Measurements from ENCODE around the gene MYEF2.

MYEF2 gene

DNA sequence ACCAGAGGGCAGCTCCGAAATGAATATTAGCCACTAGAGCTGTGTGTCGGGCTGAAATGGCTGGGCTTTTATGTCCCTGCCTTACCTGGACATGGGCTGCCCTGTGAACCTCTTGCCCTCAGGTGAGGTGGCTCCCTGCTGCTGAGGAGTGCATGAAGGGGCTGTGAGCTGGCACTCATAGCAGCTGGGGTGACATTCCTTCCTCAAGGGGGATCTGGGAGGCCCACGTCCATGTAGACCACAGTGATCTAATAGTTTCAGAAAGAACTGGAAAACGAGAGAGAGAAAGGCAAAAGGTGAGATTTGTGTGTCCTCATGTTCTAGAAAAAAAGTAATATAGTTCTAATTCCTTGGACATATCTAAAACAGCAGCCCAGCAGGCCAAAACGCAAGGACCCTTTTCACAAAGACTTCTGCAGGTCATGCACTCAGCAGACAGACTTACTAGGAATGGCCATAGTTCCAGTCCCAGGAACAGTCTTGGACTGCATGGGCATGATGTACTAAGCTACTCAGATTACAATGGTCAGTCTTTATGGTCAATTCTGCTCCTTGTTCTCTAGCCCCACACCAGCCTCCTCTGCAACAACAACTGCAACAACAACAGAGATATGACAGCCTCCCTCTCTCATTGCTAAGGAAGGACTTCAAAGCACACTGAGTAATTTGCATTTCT is 68.1 kb downstream of the MYEF2 start:
- H3K27ac ChIP-seq = no peak overlapping the region
- no peak for DNase-seq (ENCODE audit: low spot score)
- POLR2A ChIA-PET (ENCODE audit: low non-redundant PET) = no interaction called here
- CTCF ChIA-PET = interaction anchor here (0.7 kb wide), 1 partner anchor 68 kb away, joined by 5 read pairs; no protein-coding TSS in a partner anchor
- TF ChIP-seq, protein P1, sequence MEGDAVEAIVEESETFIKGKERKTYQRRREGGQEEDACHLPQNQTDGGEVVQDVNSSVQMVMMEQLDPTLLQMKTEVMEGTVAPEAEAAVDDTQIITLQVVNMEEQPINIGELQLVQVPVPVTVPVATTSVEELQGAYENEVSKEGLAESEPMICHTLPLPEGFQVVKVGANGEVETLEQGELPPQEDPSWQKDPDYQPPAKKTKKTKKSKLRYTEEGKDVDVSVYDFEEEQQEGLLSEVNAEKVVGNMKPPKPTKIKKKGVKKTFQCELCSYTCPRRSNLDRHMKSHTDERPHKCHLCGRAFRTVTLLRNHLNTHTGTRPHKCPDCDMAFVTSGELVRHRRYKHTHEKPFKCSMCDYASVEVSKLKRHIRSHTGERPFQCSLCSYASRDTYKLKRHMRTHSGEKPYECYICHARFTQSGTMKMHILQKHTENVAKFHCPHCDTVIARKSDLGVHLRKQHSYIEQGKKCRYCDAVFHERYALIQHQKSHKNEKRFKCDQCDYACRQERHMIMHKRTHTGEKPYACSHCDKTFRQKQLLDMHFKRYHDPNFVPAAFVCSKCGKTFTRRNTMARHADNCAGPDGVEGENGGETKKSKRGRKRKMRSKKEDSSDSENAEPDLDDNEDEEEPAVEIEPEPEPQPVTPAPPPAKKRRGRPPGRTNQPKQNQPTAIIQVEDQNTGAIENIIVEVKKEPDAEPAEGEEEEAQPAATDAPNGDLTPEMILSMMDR (conservative IDR thresholded peaks at IDR 0.05; ENCODE audit: low read depth) = no peak

DNA sequence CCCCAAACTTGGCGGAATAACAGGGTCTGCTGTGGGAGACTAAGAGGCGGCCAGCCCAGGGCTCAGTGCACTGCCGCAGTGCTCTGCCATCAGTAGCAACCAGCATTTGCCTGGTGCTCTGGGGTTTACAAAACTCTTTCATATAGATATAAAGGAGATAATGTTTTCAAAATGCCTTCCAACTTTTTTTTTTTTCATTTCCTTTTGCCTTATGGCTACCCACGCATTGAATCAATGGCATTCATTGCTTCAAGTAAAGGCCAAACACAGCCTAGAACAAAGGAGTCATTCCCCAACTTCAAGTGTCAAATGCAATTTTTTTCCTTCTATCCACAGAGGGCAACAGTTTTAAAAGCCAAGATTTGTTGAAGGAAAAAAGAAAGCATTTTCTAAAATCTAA is 68.9 kb downstream of the MYEF2 start:
- H3K27ac ChIP-seq = no peak overlapping the region
- POLR2A ChIA-PET (ENCODE audit: low non-redundant PET) = no interaction called here
- TF ChIP-seq, protein P1 (conservative IDR thresholded peaks at IDR 0.05; ENCODE audit: low read depth) = no peak

DNA sequence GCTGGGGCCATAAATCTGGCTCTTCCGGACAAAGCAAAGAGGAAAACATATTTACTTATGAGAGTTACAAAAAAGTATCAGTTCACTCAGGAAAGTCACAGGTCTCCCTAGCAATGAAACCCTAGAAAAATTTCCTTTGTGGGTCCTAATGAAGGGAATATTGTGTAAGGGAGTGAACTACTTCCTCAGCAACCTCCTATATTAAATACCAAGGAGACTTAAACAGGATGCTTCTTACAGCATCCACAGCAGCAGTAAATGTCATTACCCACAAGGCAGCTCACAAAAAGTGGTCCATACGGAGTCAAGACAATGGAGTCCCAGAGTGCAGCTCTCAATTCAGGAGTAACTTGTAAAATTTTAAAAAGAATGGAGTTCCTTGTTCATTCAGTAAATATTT is 72.2 kb downstream of the MYEF2 start:
- CTCF ChIA-PET = interaction anchor here (0.7 to 1.5 kb wide), 2 partner anchors 179 to 696 kb away, joined by 3 read pairs; no protein-coding TSS in a partner anchor
- TF ChIP-seq, protein P1 (conservative IDR thresholded peaks at IDR 0.05; ENCODE audit: low read depth) = no peak
- no peak for DNase-seq (ENCODE audit: low spot score)
- no peak overlapping the region for H3K27ac ChIP-seq
- POLR2A ChIA-PET (ENCODE audit: low non-redundant PET) = no interaction called here

More for the DNA sequence above, 68.9 kb downstream of the MYEF2 start:
- CTCF ChIA-PET = no interaction called here
- DNase-seq (ENCODE audit: low spot score) = no peak

DNA sequence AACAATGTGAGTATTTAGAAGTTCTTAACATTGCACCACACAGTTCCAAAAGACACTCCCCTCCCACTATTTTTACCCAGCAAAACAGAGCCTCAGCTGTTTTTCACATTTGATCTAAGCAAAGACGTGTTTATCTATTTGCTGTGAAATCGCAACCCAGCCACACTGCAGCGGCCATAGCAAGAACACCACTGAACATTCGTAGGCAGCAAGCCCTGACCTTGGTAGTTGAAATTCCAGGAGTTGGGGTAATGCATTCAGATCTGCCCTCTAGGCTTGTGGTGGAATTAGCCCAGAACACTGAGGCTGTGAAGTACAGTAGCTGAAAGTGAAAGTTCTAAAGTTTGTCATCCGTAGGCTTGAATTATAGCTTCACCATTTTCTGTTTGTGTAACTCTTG is 74.4 kb downstream of the MYEF2 start:
- POLR2A ChIA-PET (ENCODE audit: low non-redundant PET) = no interaction called here

DNA sequence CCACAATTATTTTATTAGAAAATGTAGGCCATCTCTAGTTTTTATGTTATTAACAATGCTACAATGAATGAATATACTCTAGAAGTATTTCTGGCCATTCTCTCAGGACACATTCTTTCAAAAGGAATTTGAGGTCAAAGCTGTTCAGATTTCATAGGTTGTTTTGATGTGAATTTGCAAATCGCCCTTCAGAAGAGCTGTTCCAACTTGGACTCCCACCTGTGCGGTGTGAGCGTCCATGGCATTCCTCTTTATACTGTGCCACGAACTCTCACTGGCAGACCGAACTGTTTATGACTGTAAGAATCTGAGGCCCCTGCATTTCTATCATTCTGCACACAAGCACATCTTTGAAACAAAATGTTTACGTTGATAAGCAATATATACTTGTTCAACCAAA is 75.9 kb downstream of the MYEF2 start:
- ChIA-PET POLR2A (ENCODE audit: low non-redundant PET) (no interaction called here), CTCF (no interaction called here)
- H3K27ac ChIP-seq = no peak overlapping the region
- TF ChIP-seq, protein P1 (conservative IDR thresholded peaks at IDR 0.05; ENCODE audit: low read depth) = no peak
- no peak for DNase-seq (ENCODE audit: low spot score)

More for the DNA sequence above, 74.4 kb downstream of the MYEF2 start:
- H3K27ac ChIP-seq = no peak overlapping the region
- CTCF ChIA-PET = no interaction called here
- no peak for DNase-seq (ENCODE audit: low spot score)
- TF ChIP-seq, protein P1 (conservative IDR thresholded peaks at IDR 0.05; ENCODE audit: low read depth) = no peak

DNA sequence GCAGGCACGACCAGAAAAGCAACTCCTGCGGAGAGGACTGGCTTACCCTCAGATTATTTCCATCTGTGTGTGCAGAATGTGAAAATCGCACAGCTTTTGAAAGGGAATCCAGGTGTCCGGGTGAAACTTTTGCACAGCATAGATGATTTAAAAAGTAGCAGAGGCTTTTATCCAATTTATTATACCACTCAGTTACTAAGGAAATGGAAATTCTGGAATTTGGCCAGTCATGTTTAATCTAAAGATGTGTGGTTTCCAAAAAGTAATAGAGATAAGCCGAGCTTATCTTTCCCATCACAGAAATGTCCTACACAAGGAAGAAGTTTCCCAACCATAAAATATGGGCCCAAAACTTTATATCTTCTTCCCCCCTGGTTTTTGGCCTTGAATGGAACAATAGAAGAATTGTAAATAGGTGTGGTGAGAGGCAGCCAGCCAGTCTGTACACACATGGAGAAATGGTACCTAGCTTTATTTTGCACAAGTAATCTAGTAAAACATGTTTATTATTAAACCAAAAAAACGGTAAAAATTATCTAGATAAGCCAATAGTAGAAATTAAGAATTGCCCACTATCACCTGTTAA is 76.6 kb downstream of the MYEF2 start:
- no peak overlapping the region for H3K27ac ChIP-seq
- no peak for DNase-seq (ENCODE audit: low spot score)
- TF ChIP-seq, protein P1 (conservative IDR thresholded peaks at IDR 0.05; ENCODE audit: low read depth) = no peak
- POLR2A ChIA-PET (ENCODE audit: low non-redundant PET) = no interaction called here
- CTCF ChIA-PET = no interaction called here

Measured in RWPE1 (cell line).